NB4 (cell line): Measurements from ENCODE around the gene AREL1.

ENCODE experiments used
- MAX ChIP-seq: IDR thresholded peaks from 2 replicates; pipeline ENCODE4 v1.6.1; 2011; ENCODE audit warnings: low read depth, low read length
- MYC ChIP-seq: IDR thresholded peaks from 2 replicates; pipeline ENCODE4 v1.6.1; 2011; ENCODE audit warnings: low read depth, low read length
- POLR2A ChIP-seq: IDR thresholded peaks from 2 replicates; pipeline ENCODE4 v1.6.1; 2011; ENCODE audit warnings: mild to moderate bottlenecking; ENCODE audit not compliant: insufficient read length; ENCODE audit errors: extremely low read depth
- TF ChIP-seq, protein P1 (sequence below): IDR thresholded peaks from one replicate; pipeline ENCODE4 v1.5.1; 2012; ENCODE audit warnings: low read depth, low read length

DNA sequence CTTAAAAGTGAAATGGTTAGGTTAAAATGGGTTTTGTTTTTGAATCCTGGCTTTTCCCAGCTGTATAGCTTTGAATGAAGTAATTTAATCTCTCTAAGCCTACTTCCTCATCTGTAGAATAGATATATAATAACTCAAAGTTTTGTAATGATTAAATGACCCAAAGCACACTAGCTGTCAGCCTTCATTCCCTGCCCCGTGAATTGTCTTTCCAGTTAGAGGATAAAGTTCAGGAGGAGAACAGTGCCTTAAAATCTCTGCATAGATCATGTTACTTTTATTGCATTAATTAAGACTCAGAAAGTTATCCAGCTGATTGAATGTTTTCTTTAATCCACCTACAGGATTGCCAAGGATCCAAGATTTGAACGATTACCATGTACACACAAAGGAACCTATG lies 19.5 kb upstream of the AREL1 start:
- TF ChIP-seq, protein P1, sequence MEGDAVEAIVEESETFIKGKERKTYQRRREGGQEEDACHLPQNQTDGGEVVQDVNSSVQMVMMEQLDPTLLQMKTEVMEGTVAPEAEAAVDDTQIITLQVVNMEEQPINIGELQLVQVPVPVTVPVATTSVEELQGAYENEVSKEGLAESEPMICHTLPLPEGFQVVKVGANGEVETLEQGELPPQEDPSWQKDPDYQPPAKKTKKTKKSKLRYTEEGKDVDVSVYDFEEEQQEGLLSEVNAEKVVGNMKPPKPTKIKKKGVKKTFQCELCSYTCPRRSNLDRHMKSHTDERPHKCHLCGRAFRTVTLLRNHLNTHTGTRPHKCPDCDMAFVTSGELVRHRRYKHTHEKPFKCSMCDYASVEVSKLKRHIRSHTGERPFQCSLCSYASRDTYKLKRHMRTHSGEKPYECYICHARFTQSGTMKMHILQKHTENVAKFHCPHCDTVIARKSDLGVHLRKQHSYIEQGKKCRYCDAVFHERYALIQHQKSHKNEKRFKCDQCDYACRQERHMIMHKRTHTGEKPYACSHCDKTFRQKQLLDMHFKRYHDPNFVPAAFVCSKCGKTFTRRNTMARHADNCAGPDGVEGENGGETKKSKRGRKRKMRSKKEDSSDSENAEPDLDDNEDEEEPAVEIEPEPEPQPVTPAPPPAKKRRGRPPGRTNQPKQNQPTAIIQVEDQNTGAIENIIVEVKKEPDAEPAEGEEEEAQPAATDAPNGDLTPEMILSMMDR = no peak
- TF ChIP-seq POLR2A = no peak
- no peak for TF ChIP-seq MAX
- no peak for TF ChIP-seq MYC
